ENCODE data around the gene PGR.

PGR gene

DNA sequence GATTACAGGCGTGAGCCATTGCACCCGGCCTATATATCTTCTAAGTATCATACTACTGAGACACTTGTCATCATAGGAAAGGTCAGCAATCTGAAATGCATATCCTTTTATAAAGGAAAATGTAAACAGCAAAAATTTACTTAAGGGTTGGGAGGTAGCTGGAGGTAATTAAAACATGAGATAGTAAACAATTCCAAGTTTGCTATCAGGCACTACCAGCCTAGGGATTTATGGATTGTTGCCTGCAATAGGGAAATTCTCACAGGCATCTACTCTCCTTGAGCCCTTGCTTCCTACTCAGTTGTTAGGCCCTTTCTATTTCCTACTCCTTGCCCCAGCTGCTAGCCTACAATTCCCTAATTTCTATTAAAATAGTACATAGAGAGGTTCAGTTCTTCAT, 16.1 kb downstream of the PGR start:
- TF ChIP-seq YY1 (IDR thresholded peaks at IDR 0.05; ENCODE audit: low read depth) = no peak
- no peak for TF ChIP-seq RAD21 (IDR thresholded peaks at IDR 0.05; ENCODE audit: low read depth)
- TF ChIP-seq TEAD4 (IDR thresholded peaks at IDR 0.05) = no peak
- TF ChIP-seq, protein P1, sequence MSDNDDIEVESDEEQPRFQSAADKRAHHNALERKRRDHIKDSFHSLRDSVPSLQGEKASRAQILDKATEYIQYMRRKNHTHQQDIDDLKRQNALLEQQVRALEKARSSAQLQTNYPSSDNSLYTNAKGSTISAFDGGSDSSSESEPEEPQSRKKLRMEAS (IDR thresholded peaks at IDR 0.05) = no peak
- TF ChIP-seq TAF1 (IDR thresholded peaks at IDR 0.05; ENCODE audit: low read depth) = no peak
- TF ChIP-seq FOXM1 (IDR thresholded peaks at IDR 0.05; ENCODE audit: borderline replicate concordance, low read depth) = no peak
- no peak for TF ChIP-seq ZBTB7A (IDR thresholded peaks at IDR 0.05; ENCODE audit: low read depth)
- TF ChIP-seq TCF12 (IDR thresholded peaks at IDR 0.05; ENCODE audit: low read depth) = no peak
- no peak for TF ChIP-seq EGR1 (IDR thresholded peaks at IDR 0.05)
- no peak for TF ChIP-seq USF1 (IDR thresholded peaks at IDR 0.05)
- TF ChIP-seq NFIC (IDR thresholded peaks at IDR 0.05) = no peak
- no peak for TF ChIP-seq EP300 (IDR thresholded peaks at IDR 0.05; ENCODE audit: borderline replicate concordance)
- TF ChIP-seq CEBPB (IDR thresholded peaks at IDR 0.05) = no peak

GRCh38 chr11:101104716-101105115, 24.9 kb downstream of the PGR start:
- TF ChIP-seq FOXM1 (IDR thresholded peaks at IDR 0.05; ENCODE audit: borderline replicate concordance, low read depth) (no peak), EGR1 (IDR thresholded peaks at IDR 0.05) (no peak), CREB1 (IDR thresholded peaks at IDR 0.05; ENCODE audit: low read depth) (no peak), CEBPB (IDR thresholded peaks at IDR 0.05) (no peak), YY1 (IDR thresholded peaks at IDR 0.05; ENCODE audit: low read depth) (no peak)

DNA sequence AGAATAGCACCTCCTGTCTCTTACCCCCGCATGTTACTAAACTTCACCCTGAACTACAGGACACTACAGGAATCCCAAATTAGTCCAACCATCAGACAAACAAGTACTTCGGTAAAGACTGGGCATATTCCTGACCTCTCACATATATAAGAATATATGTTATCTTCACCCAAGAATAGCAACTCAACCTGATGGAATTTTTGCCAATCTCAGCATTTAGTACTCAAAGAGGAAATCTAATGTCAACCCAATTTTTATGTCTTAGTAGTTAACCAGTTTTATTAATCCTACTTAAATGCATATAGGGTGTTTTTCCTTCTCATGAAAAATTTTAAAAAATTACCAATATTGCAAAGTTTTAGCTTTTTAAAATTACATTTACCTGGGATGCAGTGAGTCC, 26.2 kb downstream of the PGR start:
- TF ChIP-seq, protein P1 (IDR thresholded peaks at IDR 0.05) = no peak
- no peak for TF ChIP-seq NFIC (IDR thresholded peaks at IDR 0.05)

DNA sequence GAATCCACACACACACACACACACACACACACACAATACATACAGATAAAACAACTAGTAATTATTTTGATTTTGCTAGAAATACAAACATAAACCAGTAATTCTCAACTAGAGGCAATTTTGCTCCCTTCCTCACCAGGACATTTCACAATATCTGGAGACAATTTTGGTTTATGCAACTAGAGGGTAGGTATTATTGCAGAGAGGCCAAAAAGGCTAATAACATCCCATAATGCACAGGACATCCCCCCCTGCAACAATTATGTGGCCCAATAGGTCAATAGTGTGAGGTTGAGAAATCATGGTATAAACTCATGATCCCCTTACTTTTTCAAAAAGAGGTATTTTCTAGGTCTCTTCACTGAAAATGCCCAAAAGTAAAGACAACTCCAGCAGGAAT, 29.0 kb downstream of the PGR start:
- TF ChIP-seq TCF12 (IDR thresholded peaks at IDR 0.05; ENCODE audit: low read depth) (no peak), YY1 (IDR thresholded peaks at IDR 0.05; ENCODE audit: low read depth) (no peak), TAF1 (IDR thresholded peaks at IDR 0.05; ENCODE audit: low read depth) (no peak), RAD21 (IDR thresholded peaks at IDR 0.05; ENCODE audit: low read depth) (no peak), TEAD4 (IDR thresholded peaks at IDR 0.05) (no peak), USF1 (IDR thresholded peaks at IDR 0.05) (no peak), EP300 (IDR thresholded peaks at IDR 0.05; ENCODE audit: borderline replicate concordance) (no peak), CREB1 (IDR thresholded peaks at IDR 0.05; ENCODE audit: low read depth) (no peak), CEBPB (IDR thresholded peaks at IDR 0.05) (no peak), EGR1 (IDR thresholded peaks at IDR 0.05) (no peak), FOXM1 (IDR thresholded peaks at IDR 0.05; ENCODE audit: borderline replicate concordance, low read depth) (no peak)
- TF ChIP-seq, protein P2, sequence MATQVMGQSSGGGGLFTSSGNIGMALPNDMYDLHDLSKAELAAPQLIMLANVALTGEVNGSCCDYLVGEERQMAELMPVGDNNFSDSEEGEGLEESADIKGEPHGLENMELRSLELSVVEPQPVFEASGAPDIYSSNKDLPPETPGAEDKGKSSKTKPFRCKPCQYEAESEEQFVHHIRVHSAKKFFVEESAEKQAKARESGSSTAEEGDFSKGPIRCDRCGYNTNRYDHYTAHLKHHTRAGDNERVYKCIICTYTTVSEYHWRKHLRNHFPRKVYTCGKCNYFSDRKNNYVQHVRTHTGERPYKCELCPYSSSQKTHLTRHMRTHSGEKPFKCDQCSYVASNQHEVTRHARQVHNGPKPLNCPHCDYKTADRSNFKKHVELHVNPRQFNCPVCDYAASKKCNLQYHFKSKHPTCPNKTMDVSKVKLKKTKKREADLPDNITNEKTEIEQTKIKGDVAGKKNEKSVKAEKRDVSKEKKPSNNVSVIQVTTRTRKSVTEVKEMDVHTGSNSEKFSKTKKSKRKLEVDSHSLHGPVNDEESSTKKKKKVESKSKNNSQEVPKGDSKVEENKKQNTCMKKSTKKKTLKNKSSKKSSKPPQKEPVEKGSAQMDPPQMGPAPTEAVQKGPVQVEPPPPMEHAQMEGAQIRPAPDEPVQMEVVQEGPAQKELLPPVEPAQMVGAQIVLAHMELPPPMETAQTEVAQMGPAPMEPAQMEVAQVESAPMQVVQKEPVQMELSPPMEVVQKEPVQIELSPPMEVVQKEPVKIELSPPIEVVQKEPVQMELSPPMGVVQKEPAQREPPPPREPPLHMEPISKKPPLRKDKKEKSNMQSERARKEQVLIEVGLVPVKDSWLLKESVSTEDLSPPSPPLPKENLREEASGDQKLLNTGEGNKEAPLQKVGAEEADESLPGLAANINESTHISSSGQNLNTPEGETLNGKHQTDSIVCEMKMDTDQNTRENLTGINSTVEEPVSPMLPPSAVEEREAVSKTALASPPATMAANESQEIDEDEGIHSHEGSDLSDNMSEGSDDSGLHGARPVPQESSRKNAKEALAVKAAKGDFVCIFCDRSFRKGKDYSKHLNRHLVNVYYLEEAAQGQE (IDR thresholded peaks at IDR 0.05; ENCODE audit: low read depth) = no peak
- TF ChIP-seq, protein P1 (IDR thresholded peaks at IDR 0.05) = no peak

DNA sequence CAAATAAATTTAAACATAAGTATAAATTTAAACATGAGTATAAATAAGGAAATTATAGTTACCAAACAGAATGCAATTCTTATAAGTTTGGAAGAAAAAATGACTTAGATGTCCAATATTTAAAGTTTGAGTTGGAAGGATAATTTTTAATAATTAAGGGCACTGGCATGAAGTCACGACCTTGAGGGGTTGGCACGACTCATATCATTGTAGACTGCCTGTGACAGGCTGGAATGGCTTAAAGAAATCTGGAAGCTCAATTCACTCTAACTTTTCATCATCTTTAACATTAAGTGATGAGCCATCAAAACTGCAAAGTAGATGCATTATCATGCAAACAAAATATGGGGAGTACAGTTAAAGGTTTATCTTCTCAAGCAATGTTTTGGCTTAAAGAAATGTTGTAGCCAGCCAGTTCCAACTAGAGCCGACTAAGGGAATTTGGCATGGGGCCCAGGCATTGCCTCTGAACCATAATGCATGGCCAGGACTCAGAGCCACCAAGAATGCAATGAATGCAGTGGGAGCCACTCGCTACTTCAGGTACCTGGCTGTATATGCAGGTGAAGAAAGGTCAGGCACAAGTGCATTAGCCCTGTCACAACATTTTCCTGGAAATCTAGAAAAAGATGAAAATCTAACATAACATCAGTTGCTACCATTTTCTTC, 33.4 kb downstream of the PGR start:
- TF ChIP-seq YY1 (IDR thresholded peaks at IDR 0.05; ENCODE audit: low read depth) (no peak), NFIC (IDR thresholded peaks at IDR 0.05) (peak; percentile 82), RAD21 (IDR thresholded peaks at IDR 0.05; ENCODE audit: low read depth) (no peak), CREB1 (IDR thresholded peaks at IDR 0.05; ENCODE audit: low read depth) (no peak), TCF12 (IDR thresholded peaks at IDR 0.05; ENCODE audit: low read depth) (0 out of 2 replicates have a peak, but pooled peaks have one; percentile 8), TEAD4 (IDR thresholded peaks at IDR 0.05) (peak; percentile 91)
- TF ChIP-seq, protein P2 (IDR thresholded peaks at IDR 0.05; ENCODE audit: low read depth) = no peak

DNA sequence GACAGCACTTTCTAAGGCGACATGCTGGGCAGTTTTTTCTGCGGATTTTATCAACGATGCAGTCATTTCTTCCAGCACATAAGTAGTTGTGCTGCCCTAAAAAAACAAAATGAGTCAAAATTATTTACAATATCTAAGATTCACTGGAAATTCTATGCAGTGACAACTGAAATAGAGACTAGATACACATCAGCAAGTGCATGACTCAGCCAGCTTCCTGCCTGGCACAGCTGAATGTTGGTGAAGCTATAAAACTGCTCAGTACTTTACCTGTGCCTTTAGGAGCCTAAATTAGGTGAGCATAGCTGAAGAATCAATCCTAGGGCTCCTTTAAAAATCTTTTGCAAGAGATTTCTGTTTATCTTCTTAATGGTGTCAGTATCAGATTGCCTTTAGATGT, 37.8 kb downstream of the PGR start:
- TF ChIP-seq, protein P1 (IDR thresholded peaks at IDR 0.05) = no peak
- TF ChIP-seq TCF12 (IDR thresholded peaks at IDR 0.05; ENCODE audit: low read depth) (no peak), CREB1 (IDR thresholded peaks at IDR 0.05; ENCODE audit: low read depth) (no peak), FOXM1 (IDR thresholded peaks at IDR 0.05; ENCODE audit: borderline replicate concordance, low read depth) (no peak), ZBTB7A (IDR thresholded peaks at IDR 0.05; ENCODE audit: low read depth) (no peak), NFIC (IDR thresholded peaks at IDR 0.05) (no peak)

Measured in Ishikawa (cell line).